Measurements from ENCODE around the gene HDAC4. TPM values are rescaled to one million over a fixed set of nuclear protein-coding genes. Genes with fewer than 3 reads are reported as not detected.

Gene HDAC4
- total RNA-seq, 1 experiment from 2014 or later = 47.6 TPM

GRCh38 chr2:239266779-239267287 lies 134.0 kb downstream of the HDAC4 start:
- Histone ChIP-seq H3K9ac (ENCODE audit: low read length) (peak overlapping the region; percentile 50), H3K36me3 (ENCODE audit: control insufficient read depth in 1 of 2, insufficient read depth in 2 of 2, low read length in 2 of 2) (no peaks in the 10 kb centered on the region), H3K27ac (ENCODE audit: low read depth, low read length) (peak overlapping the region; percentile 81), H3K4me3 (replicated peaks in 1 of 2; ENCODE audit: low read depth in 1 of 2, low read length in 2 of 2) (peak overlapping the region; percentile 44 to 46), H3K4me1 (ENCODE audit: control insufficient read depth in 1 of 2, insufficient read depth in 2 of 2, low read length in 2 of 2) (peaks cover 55 to 79% of the 10 kb centered on the region in 2 experiments), H3K4me2 (ENCODE audit: low read length) (peak overlapping the region; percentile 72), H3K79me2 (ENCODE audit: insufficient read depth, low read length) (peaks cover 78% of the 10 kb centered on the region), H3K9me2 (ENCODE audit: insufficient read depth) (no peaks in the 10 kb centered on the region), H4K20me1 (ENCODE audit: insufficient read depth) (no peaks in the 10 kb centered on the region), H3K27me3 (ENCODE audit: insufficient read depth, low read length) (no peaks in the 10 kb centered on the region), H3K9me3 (ENCODE audit: control insufficient read depth in 1 of 2, insufficient read depth in 1 of 2, low read depth in 1 of 2, low read length in 2 of 2) (no peaks in the 10 kb centered on the region), H2AFZ (ENCODE audit: low read depth, low read length, poor library complexity, severe bottlenecking) (no peak overlapping the region)
- DNase-seq (ENCODE audit: low read depth, low spot score) = no peak
- intact Hi-C loops (cut with micrococcal nuclease) = loop anchor here (5.0 kb wide), 4 partner anchors 130 to 725 kb away; no protein-coding TSS in a partner anchor
- TF ChIP-seq CEBPB (IDR thresholded peaks at IDR 0.05; ENCODE audit: low read depth) = no peak
- TF ChIP-seq, protein P1, sequence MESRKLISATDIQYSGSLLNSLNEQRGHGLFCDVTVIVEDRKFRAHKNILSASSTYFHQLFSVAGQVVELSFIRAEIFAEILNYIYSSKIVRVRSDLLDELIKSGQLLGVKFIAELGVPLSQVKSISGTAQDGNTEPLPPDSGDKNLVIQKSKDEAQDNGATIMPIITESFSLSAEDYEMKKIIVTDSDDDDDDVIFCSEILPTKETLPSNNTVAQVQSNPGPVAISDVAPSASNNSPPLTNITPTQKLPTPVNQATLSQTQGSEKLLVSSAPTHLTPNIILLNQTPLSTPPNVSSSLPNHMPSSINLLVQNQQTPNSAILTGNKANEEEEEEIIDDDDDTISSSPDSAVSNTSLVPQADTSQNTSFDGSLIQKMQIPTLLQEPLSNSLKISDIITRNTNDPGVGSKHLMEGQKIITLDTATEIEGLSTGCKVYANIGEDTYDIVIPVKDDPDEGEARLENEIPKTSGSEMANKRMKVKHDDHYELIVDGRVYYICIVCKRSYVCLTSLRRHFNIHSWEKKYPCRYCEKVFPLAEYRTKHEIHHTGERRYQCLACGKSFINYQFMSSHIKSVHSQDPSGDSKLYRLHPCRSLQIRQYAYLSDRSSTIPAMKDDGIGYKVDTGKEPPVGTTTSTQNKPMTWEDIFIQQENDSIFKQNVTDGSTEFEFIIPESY (IDR thresholded peaks at IDR 0.05; ENCODE audit: extremely low read depth, insufficient replicate concordance, low read length) = no peak
- ChIA-PET RAD21 (ENCODE audit: low non-redundant PET in 1 of 2, low total read pairs in 2 of 2, uncharacterized antibody in 2 of 2, unreplicated experiment in 2 of 2) (no interaction called here), POLR2A (interaction anchor here (0.9 to 1.8 kb wide), 4 partner anchors 10 to 19 kb away, joined by 3 to 12 read pairs (median 4); no protein-coding TSS in a partner anchor), CTCF (interaction anchor here (0.7 to 1.2 kb wide), 3 partner anchors 8 to 755 kb away, joined by 3 read pairs; no protein-coding TSS in a partner anchor)
- no peak for ATAC-seq
- TSS peak; percentile 68 for BruUV-seq (replicated peaks)

DNA sequence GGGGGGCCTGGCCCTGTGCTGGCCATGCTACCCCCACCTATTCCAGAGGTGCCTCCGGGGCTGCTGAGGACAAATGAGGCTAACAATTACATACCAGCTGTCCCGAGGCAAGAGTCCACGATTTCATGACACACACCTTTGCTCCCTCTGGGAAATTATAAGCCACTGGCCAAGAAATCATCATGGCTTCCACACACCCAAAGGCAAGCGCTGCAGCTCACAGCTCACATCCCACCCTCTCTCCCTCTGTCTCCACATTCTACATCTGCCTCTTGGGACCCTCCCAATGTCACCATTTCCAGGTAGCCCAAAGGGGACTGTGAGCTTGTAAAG lies 134.4 kb downstream of the HDAC4 start:
- DNase-seq (ENCODE audit: low read depth, low spot score) = no peak
- no peak for ATAC-seq

More for the DNA sequence above, 134.4 kb downstream of the HDAC4 start:
- ChIA-PET RAD21 (ENCODE audit: low non-redundant PET in 1 of 2, low total read pairs in 2 of 2, uncharacterized antibody in 2 of 2, unreplicated experiment in 2 of 2) (no interaction called here), POLR2A (interaction anchor here (0.9 to 1.8 kb wide), 2 partner anchors 16 to 19 kb away, joined by 3 to 4 read pairs; no protein-coding TSS in a partner anchor), CTCF (interaction anchor here (1.2 kb wide), 1 partner anchor 9 kb away, joined by 3 read pairs; no protein-coding TSS in a partner anchor)
- Histone ChIP-seq H3K27me3 (ENCODE audit: insufficient read depth, low read length) (no peaks in the 10 kb centered on the region), H3K36me3 (ENCODE audit: control insufficient read depth in 1 of 2, insufficient read depth in 2 of 2, low read length in 2 of 2) (no peaks in the 10 kb centered on the region), H3K9me3 (ENCODE audit: control insufficient read depth in 1 of 2, insufficient read depth in 1 of 2, low read depth in 1 of 2, low read length in 2 of 2) (no peaks in the 10 kb centered on the region), H3K4me3 (replicated peaks in 1 of 2; ENCODE audit: low read depth in 1 of 2, low read length in 2 of 2) (peak overlapping the region in 1 of 2 experiments; percentile 44; a peak in 1 of 4 replicates), H3K9me2 (ENCODE audit: insufficient read depth) (no peaks in the 10 kb centered on the region), H3K4me1 (ENCODE audit: control insufficient read depth in 1 of 2, insufficient read depth in 2 of 2, low read length in 2 of 2) (peaks cover 55 to 74% of the 10 kb centered on the region in 2 experiments), H3K9ac (ENCODE audit: low read length) (peak overlapping the region; percentile 50), H4K20me1 (ENCODE audit: insufficient read depth) (no peaks in the 10 kb centered on the region), H3K79me2 (ENCODE audit: insufficient read depth, low read length) (peaks cover 74% of the 10 kb centered on the region), H3K27ac (ENCODE audit: low read depth, low read length) (peak overlapping the region; percentile 81; the same call in 1 of the 2 replicates), H3K4me2 (ENCODE audit: low read length) (peak overlapping the region; percentile 72), H2AFZ (ENCODE audit: low read depth, low read length, poor library complexity, severe bottlenecking) (no peak overlapping the region)
- BruUV-seq (replicated peaks) = no TSS peak
- intact Hi-C loops (cut with micrococcal nuclease) = loop anchor here (5.0 kb wide), 4 partner anchors 131 to 726 kb away; no protein-coding TSS in a partner anchor
- TF ChIP-seq RAD21 (IDR thresholded peaks at IDR 0.05; ENCODE audit: low read depth) (no peak), CEBPB (IDR thresholded peaks at IDR 0.05; ENCODE audit: low read depth) (no peak), ELF1 (IDR thresholded peaks at IDR 0.05; ENCODE audit: borderline replicate concordance, low read depth) (no peak)
